NCI-H510A (cell line): ENCODE results near the gene MLC1.

Experiments used
- DNase-seq: peaks from one replicate; lab custom pipeline; 2025; lab: John Stamatoyannopoulos, UW

The MLC1 gene

GRCh38 chr22:50016308-50016987 lies 68.8 kb downstream of the MLC1 start:
- no peak for DNase-seq

DNA sequence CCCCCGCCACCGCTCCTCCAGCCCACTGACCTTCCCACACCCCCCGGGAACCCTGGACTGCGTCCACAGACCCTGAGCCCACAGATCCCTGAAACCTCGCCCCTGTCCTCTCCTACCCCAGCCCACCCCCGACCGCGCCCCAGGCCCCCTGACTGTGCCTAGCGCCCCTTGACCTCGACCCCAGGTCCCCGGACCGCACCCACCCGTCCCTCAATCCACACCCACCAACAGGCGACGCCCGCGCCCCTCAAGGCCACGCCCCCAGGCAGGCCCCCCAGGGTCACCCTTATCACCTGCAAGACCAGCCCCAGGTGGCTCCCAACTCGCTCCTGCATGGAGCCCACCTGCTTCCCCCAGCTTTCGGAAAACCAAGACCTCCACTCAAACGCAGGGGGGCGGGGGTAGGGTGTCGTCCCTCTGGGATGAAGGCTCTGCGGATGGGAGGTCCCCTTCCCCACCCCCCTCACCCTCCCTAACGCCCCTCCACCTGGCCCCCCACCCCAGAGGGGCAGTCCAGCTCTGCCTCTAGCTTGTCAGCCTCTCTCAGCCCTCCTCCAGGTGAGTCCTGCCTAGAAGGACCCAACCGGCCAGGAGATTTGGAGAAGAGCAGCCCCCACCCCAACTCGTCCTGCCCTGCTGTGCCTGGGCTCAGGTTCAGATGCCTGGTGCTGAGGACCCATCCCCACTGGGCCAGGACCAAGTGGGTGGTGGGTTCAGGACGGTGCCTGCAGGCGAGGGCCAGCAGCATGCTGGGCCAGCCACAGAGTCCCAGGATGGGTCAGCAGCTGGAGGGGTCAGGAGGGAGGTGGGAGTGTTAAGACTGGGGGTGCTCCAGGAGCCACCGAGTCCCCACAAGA lies 69.5 kb downstream of the MLC1 start:
- no peak for DNase-seq

- DNase-seq: no peak
These were observed 70.4 kb downstream of the MLC1 start for GRCh38 chr22:50014655-50015401.

DNA sequence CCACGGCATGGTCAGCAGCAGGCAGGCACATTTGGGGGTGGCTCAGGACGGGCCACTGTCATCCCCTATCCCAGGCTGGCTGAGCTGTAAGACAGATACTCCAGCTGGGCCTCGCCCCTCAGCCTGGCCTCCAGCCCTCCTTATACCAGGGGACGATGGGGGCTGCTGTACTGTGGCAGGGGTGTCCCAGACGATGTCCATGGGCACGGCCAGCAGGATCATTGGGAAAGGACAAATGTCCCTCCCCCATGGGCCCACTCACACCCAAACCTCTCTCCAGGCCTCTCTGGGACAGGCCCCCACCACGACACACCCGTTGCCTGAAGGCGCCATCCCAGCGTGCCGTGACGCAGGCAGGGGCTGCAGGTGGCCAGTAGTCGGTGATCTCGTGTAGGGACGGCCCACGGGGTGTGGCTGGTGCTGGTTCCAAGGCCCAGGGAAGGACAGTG lies 71.1 kb downstream of the MLC1 start:
- no peak for DNase-seq

- DNase-seq: no peak
These were observed 72.7 kb downstream of the MLC1 start, which contains the start of gene IL17REL for GRCh38 chr22:50012211-50013181. IL17REL (minus strand) TSS chr22:50012765; CDS start chr22:50012646, 119 bp downstream.

DNA sequence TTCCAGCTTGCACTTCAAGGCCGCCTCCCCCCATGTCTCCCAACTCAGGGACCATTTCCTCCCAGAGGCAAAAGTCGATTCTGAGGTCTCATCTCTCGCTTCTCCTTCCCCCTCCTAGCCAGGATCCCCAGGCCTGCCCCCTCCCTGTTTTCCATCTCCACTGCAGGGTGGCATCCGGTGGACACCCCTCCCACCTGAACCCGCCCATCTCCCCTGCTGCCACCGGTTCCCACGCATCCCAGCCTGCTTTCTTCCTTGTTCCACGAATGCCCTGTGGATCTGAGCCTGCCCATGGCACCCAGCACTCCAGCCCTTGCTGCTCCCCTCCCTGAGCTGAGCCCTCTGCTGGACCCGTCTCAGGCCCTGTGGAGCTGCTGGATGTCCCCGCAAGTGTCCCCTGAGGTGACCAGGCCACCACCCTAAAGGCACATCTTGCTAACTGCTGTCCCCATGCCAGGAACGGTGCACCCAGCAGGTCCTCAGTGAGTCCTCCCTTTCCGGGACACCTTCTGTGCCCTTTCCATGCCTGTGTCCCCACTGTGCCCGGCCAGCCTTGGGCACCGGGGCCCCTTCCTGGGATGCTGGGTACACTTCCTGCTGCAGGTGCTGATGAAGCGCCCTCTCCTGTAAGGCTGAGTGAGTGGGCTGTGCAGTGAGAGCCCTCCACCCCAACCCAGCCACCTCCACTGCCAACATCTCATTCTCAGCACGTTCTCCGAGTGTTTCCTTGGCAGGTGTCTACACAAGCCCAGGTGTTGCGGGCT lies 73.6 kb downstream of the MLC1 start:
- no peak for DNase-seq

GRCh38 chr22:50010676-50011446 lies 74.4 kb downstream of the MLC1 start:
- DNase-seq: no peak

GRCh38 chr22:50009765-50010675 lies 75.2 kb downstream of the MLC1 start:
- DNase-seq: no peak
